IMR-90 (cell line): ENCODE results near the gene CST3. TPM values are rescaled to one million over a fixed set of nuclear protein-coding genes. Genes with fewer than 3 reads are reported as not detected.

Experiments
- ATAC-seq: fragments of 200-7000 bp; cut with Tn5 transposase; 2 replicates; pipeline ENCODE4 v1.9.1; 2020; ENCODE audit warnings: low read depth, mild to moderate bottlenecking, moderate library complexity
- BruUV-seq: library from RNA; stranded (reverse); fragments of 400-500 nt; replicated peaks from 2 replicates; lab custom pipeline; 2021; lab: Mats Ljungman, UMichigan
- CTCF ChIA-PET: fragments of 300-600 bp; formaldehyde crosslinking; extraction: SDS; loops from one replicate; lab custom pipeline; 2021; ENCODE audit warnings: antibody characterized with exemption; lab: Yijun Ruan, JAX
- POLR2A ChIA-PET: fragments of 300-600 bp; sonication (Branson Sonifier 250); formaldehyde crosslinking; loops from one replicate; lab custom pipeline; 2022; ENCODE audit warnings: antibody characterized with exemption; ENCODE audit not compliant: unreplicated experiment; lab: Charles Lee
- DNase-seq: peaks from one replicate; pipeline ENCODE4 v3.0.0; 2013
- H2AFZ ChIP-seq: replicated peaks from 2 replicates; pipeline ENCODE3; 2013; ENCODE audit warnings: low read length, mild to moderate bottlenecking; ENCODE audit not compliant: poor library complexity
- H2AK5ac ChIP-seq: 2 replicates; pipeline ENCODE4 v1.6.1; 2013; ENCODE audit warnings: low read depth, low read length, inconsistent platforms
- H2AK9ac ChIP-seq: replicated peaks from 2 replicates; pipeline ENCODE3; 2013; ENCODE audit warnings: mild to moderate bottlenecking, low read depth, low read length, moderate library complexity; ENCODE audit not compliant: poor library complexity
- H2BK120ac ChIP-seq: 2 replicates; pipeline ENCODE4 v1.6.1; 2013; ENCODE audit warnings: low read depth, low read length, inconsistent platforms
- H2BK15ac ChIP-seq: 3 replicates; pipeline ENCODE4 v1.6.1; 2013; ENCODE audit warnings: low read depth, low read length, inconsistent platforms
- H2BK20ac ChIP-seq: 2 replicates; pipeline ENCODE4 v1.6.1; 2013; ENCODE audit warnings: low read depth, mild to moderate bottlenecking, inconsistent platforms, low read length, moderate library complexity
- H2BK5ac ChIP-seq: 2 replicates; pipeline ENCODE4 v1.6.1; 2013; ENCODE audit warnings: mild to moderate bottlenecking, low read depth, low read length, inconsistent platforms; ENCODE audit not compliant: poor library complexity, severe bottlenecking
- H3K14ac ChIP-seq: replicated peaks from 2 replicates; pipeline ENCODE4 v1.6.1; 2013; ENCODE audit warnings: low read depth, low read length, inconsistent platforms
- H3K18ac ChIP-seq: 2 replicates; pipeline ENCODE4 v1.6.1; 2013; ENCODE audit warnings: low read depth, low read length, control low read depth
- H3K23ac ChIP-seq: 2 replicates; pipeline ENCODE4 v1.6.1; 2013; ENCODE audit warnings: low read depth, low read length, inconsistent platforms
- H3K27ac ChIP-seq: 2 replicates; pipeline ENCODE4 v1.5.1; 2013; ENCODE audit warnings: mild to moderate bottlenecking, control low read depth, low read length; ENCODE audit not compliant: insufficient read depth
- H3K27me3 ChIP-seq: 2 replicates; pipeline ENCODE4 v1.6.1; 2013; ENCODE audit warnings: low read length; ENCODE audit not compliant: control insufficient read depth, insufficient read depth
- H3K36me3 ChIP-seq: 2 replicates; pipeline ENCODE4 v1.6.1; 2013; ENCODE audit warnings: low read length, mixed read lengths; ENCODE audit not compliant: control insufficient read depth, insufficient read depth
- H3K4ac ChIP-seq: 2 replicates; pipeline ENCODE4 v1.6.1; 2013; ENCODE audit warnings: low read depth, low read length, inconsistent platforms
- H3K4me1 ChIP-seq: 2 replicates; pipeline ENCODE4 v1.6.1; 2013; ENCODE audit warnings: low read length, mixed read lengths; ENCODE audit not compliant: control insufficient read depth, insufficient read depth
- H3K4me2 ChIP-seq: 2 replicates; pipeline ENCODE4 v1.6.1; 2013; ENCODE audit warnings: low read depth, mild to moderate bottlenecking, control low read depth, low read length, moderate library complexity
- H3K4me3 ChIP-seq: 2 replicates; pipeline ENCODE4 v1.5.1; 2013; ENCODE audit warnings: low read depth, mild to moderate bottlenecking, control low read depth, low read length, moderate library complexity; ENCODE audit not compliant: insufficient read depth
- H3K56ac ChIP-seq: 2 replicates; pipeline ENCODE4 v1.6.1; 2013; ENCODE audit warnings: low read length, inconsistent platforms; ENCODE audit not compliant: insufficient read depth; ENCODE audit errors: extremely low read depth
- H3K79me1 ChIP-seq, 2 experiments: 2 replicates each; pipeline ENCODE4 v1.6.1; 2013; ENCODE audit warnings: low read length in 2 of 2, inconsistent platforms in 1 of 2, low read depth in 1 of 2
- H3K9ac ChIP-seq: 2 replicates; pipeline ENCODE4 v1.6.1; 2013; ENCODE audit warnings: low read depth, low read length, control low read depth
- H3K9me1 ChIP-seq: 2 replicates; pipeline ENCODE4 v1.6.1; 2013; ENCODE audit warnings: low read length, inconsistent platforms; ENCODE audit not compliant: insufficient read depth
- H3K9me3 ChIP-seq: 2 replicates; pipeline ENCODE4 v1.6.1; 2013; ENCODE audit warnings: low read length; ENCODE audit not compliant: control insufficient read depth, insufficient read depth
- H4K20me1 ChIP-seq: 2 replicates; pipeline ENCODE4 v1.6.1; 2013; ENCODE audit warnings: low read length, inconsistent platforms; ENCODE audit not compliant: insufficient read depth
- H4K5ac ChIP-seq: 2 replicates; pipeline ENCODE4 v1.6.1; 2013; ENCODE audit warnings: mild to moderate bottlenecking, low read depth, low read length, control low read depth
- H4K8ac ChIP-seq, 2 experiments: 2 replicates each; pipeline ENCODE4 v1.6.1; 2013; ENCODE audit warnings: low read depth in 2 of 2, low read length in 2 of 2, control low read depth in 1 of 2, inconsistent platforms in 1 of 2
- H4K91ac ChIP-seq: 2 replicates; pipeline ENCODE4 v1.6.1; 2013; ENCODE audit warnings: low read depth, low read length, inconsistent platforms; ENCODE audit not compliant: insufficient read depth
- BHLHE40 ChIP-seq: fragments of 150-350 bp; IDR thresholded peaks from 2 replicates; pipeline ENCODE4 v1.6.1; 2016; ENCODE audit warnings: mild to moderate bottlenecking, low read depth, low read length
- CEBPB ChIP-seq: IDR thresholded peaks from 2 replicates; pipeline ENCODE4 v1.6.1; 2012; ENCODE audit warnings: low read depth, low read length, improper control_type of control experiment
- CHD1 ChIP-seq: IDR thresholded peaks from 2 replicates; pipeline ENCODE4 v1.6.1; 2012; ENCODE audit warnings: low read depth, low read length, improper control_type of control experiment
- CTCF ChIP-seq: conservative IDR thresholded peaks from 2 replicates; pipeline ENCODE4 v1.5.1; 2012; ENCODE audit warnings: mild to moderate bottlenecking, low read depth, low read length, improper control_type of control experiment
- ELK1 ChIP-seq: fragments of 150-350 bp; IDR thresholded peaks from 2 replicates; pipeline ENCODE4 v1.6.1; 2016; ENCODE audit warnings: low read depth, mild to moderate bottlenecking, low read length, moderate library complexity, borderline replicate concordance
- FOS ChIP-seq: fragments of 150-350 bp; IDR thresholded peaks from 2 replicates; pipeline ENCODE4 v1.6.1; 2016; ENCODE audit warnings: low read depth, low read length
- MAFK ChIP-seq: IDR thresholded peaks from 2 replicates; pipeline ENCODE4 v1.6.1; 2012; ENCODE audit warnings: low read depth, low read length, improper control_type of control experiment
- MAZ ChIP-seq: IDR thresholded peaks from 2 replicates; pipeline ENCODE4 v1.6.1; 2012; ENCODE audit warnings: low read depth, mild to moderate bottlenecking, low read length, improper control_type of control experiment, moderate library complexity, borderline replicate concordance
- MXI1 ChIP-seq: IDR thresholded peaks from 2 replicates; pipeline ENCODE4 v1.6.1; 2012; ENCODE audit warnings: low read depth, mild to moderate bottlenecking, low read length, moderate library complexity, borderline replicate concordance
- NFE2L2 ChIP-seq: fragments of 150-350 bp; IDR thresholded peaks from 2 replicates; pipeline ENCODE4 v1.6.1; 2016; ENCODE audit warnings: low read depth, mild to moderate bottlenecking, low read length
- POLR2A ChIP-seq: IDR thresholded peaks from 2 replicates; pipeline ENCODE4 v1.6.1; 2012; ENCODE audit warnings: mild to moderate bottlenecking, low read depth, low read length
- RAD21 ChIP-seq: IDR thresholded peaks from 2 replicates; pipeline ENCODE4 v1.6.1; 2012; ENCODE audit warnings: low read length, improper control_type of control experiment
- RCOR1 ChIP-seq: IDR thresholded peaks from 2 replicates; pipeline ENCODE4 v1.6.1; 2012; ENCODE audit warnings: mild to moderate bottlenecking, low read length, improper control_type of control experiment; ENCODE audit not compliant: insufficient replicate concordance
- RFX5 ChIP-seq: IDR thresholded peaks from 2 replicates; pipeline ENCODE4 v1.8.0; 2012; ENCODE audit warnings: low read depth, mild to moderate bottlenecking, low read length, moderate library complexity
- SMC3 ChIP-seq: fragments of 150-350 bp; IDR thresholded peaks from 2 replicates; pipeline ENCODE4 v1.6.1; 2016; ENCODE audit warnings: low read depth, mild to moderate bottlenecking, antibody characterized with exemption, low read length, moderate library complexity
- USF2 ChIP-seq: fragments of 150-350 bp; IDR thresholded peaks from 2 replicates; pipeline ENCODE4 v1.6.1; 2017; ENCODE audit warnings: mild to moderate bottlenecking, antibody characterized with exemption, low read length, low read depth
- WGBS, 2 experiments: methylation state at CpG; one replicate each; pipeline versions ENCODE4 v1.1.5 to v1.1.7; 2013; ENCODE audit warnings: missing lambda C conversion rate in 2 of 2; ENCODE audit not compliant: insufficient read length in 1 of 2; ENCODE audit errors: extremely low coverage in 2 of 2; 5-methylcytosine and 5-hydroxymethylcytosine counted together
- dilution Hi-C: fragments of 300-500 bp; cut with HindIII; formaldehyde crosslinking; loops from one replicate; pipeline ENCODE4 v1.14.3; 2018; ENCODE audit warnings: low sequenced_read_pairs; ENCODE audit not compliant: unreplicated experiment
- in situ Hi-C: fragments of 300-500 bp; cut with MboI; formaldehyde crosslinking; loops from 3 replicates; pipeline ENCODE4 v1.14.3; 2019; ENCODE audit warnings: low sequenced_read_pairs, inconsistent platforms, mixed read lengths
- intact Hi-C: fragments of 100-400 bp; cut with micrococcal nuclease; formaldehyde crosslinking; loops from 2 replicates; pipeline ENCODE4 v1.10.0; 2022
- polyA plus RNA-seq, 3 experiments: library from polyadenylated mRNA; depleted of rRNA; stranded (reverse); fragments of >200 nt; gene quantifications; 2 replicates each; pipeline ENCODE4 v1.2.3, GENCODE V29; 2012; ENCODE audit warnings: low replicate concordance in 1 of 3
- total RNA-seq: library from RNA; depleted of rRNA; stranded (reverse); fragments of >200 nt; gene quantifications from 2 replicates; pipeline ENCODE4 v1.2.3, GENCODE V29; 2012

CST3 gene
- total and polyA plus RNA-seq, 2 of the 4 experiments (the other 2 are of a cell fraction) = 26.0 to 471 TPM

GRCh38 chr20:23638309-23638708 is 554 bp upstream of the CST3 start:
- ATAC-seq (no peak), DNase-seq (no peak)
- POLR2A ChIA-PET = no interaction called here
- Histone ChIP-seq H2AFZ (peak overlapping the region; percentile 72), H4K91ac (peak overlapping the region; percentile 34; the same call in 1 of the 2 replicates), H3K4me3 (no peak overlapping the region), H3K4me1 (peaks cover 13% of the 10 kb centered on the region), H3K36me3 (peaks cover 13% of the 10 kb centered on the region), H4K20me1 (peaks cover 6% of the 10 kb centered on the region), H2BK20ac (no peak overlapping the region), H3K27me3 (no peaks in the 10 kb centered on the region), H3K79me1 (peaks cover 17 to 29% of the 10 kb centered on the region in 2 experiments), H2AK5ac (no peak overlapping the region), H2AK9ac (peak overlapping the region; percentile 87), H3K14ac (no peak overlapping the region), H2BK120ac (no peak overlapping the region), H3K9me3 (no peaks in the 10 kb centered on the region), H2BK15ac (no peak overlapping the region; the same call in 2 of the 3 replicates), H3K9me1 (peaks cover 10% of the 10 kb centered on the region; the same call in 1 of the 2 replicates), H3K27ac (0 out of 2 replicates have a peak overlapping the region, but pooled peaks have one; percentile 20), H3K18ac (no peak overlapping the region; the same call in 1 of the 2 replicates), H4K5ac (no peak overlapping the region), H3K9ac (no peak overlapping the region), H3K4me2 (no peak overlapping the region; the same call in 1 of the 2 replicates), H4K8ac (peak overlapping the region; percentile 56 to 57; a peak in 2 of 4 replicates), H3K23ac (no peak overlapping the region), H3K56ac (no peak overlapping the region), H2BK5ac (no peak overlapping the region), H3K4ac (peak overlapping the region; percentile 65; the same call in 1 of the 2 replicates)
- 56% methylated on average over 4 of the region's 9 CpGs; no CpG with 5 or more reads in 1 of the 2 experiments for WGBS, 2 experiments
- CTCF ChIA-PET = no interaction called here
- BruUV-seq = no TSS peak
- TF ChIP-seq RAD21 (no peak), POLR2A (no peak), CHD1 (no peak), USF2 (no peak), MXI1 (no peak), CTCF (no peak), NFE2L2 (no peak), RCOR1 (no peak), BHLHE40 (no peak), RFX5 (no peak), CEBPB (no peak), MAZ (no peak), MAFK (no peak), ELK1 (no peak), FOS (no peak), SMC3 (no peak)
- intact Hi-C loops (loop anchor here (5.0 kb wide), 1 partner anchor 276 kb away; the partner anchor contains the start of gene GZF1), dilution Hi-C loops (no loop called here), in situ Hi-C loops (loop anchor here (25.0 kb wide), 2 partner anchors 1624 to 1774 kb away; partner anchors contain the start of gene GINS1)
